Measurements from ENCODE around the gene TLL1. TPM values are rescaled to one million over a fixed set of nuclear protein-coding genes. Genes with fewer than 3 reads are reported as not detected.
A peak's percentile ranks its signal among the peaks of the same experiment; 100 is the strongest.

Gene TLL1
- total and polyA plus RNA-seq, 9 donors: 1.1 to 3.9 (median 2.6) TPM

GRCh38 chr4:165855191-165855590, 17.8 kb upstream of the TLL1 start:
- Histone ChIP-seq H3K36me3 (ENCODE audit: control insufficient read depth, insufficient read depth, low read length) (no peaks in the 10 kb centered on the region), H3K9me3 (replicated peaks; ENCODE audit: control insufficient read depth, low read depth, low read length) (no peaks in the 10 kb centered on the region), H3K4me1 (ENCODE audit: control insufficient read depth, insufficient read depth, low read length) (no peaks in the 10 kb centered on the region), H3K27me3 (ENCODE audit: control insufficient read depth, insufficient read depth, low read length) (no peaks in the 10 kb centered on the region), H3K4me3 (ENCODE audit: low read length) (no peak overlapping the region), H3K27ac (ENCODE audit: low read length) (no peak overlapping the region)
- peak; percentile 50 for DNase-seq

GRCh38 chr4:165861363-165861762, 11.7 kb upstream of the TLL1 start:
- Histone ChIP-seq H3K27ac (ENCODE audit: low read length) (no peak overlapping the region), H3K4me1 (ENCODE audit: control insufficient read depth, insufficient read depth, low read length) (no peaks in the 10 kb centered on the region), H3K9me3 (replicated peaks; ENCODE audit: control insufficient read depth, low read depth, low read length) (no peaks in the 10 kb centered on the region), H3K36me3 (ENCODE audit: control insufficient read depth, insufficient read depth, low read length) (no peaks in the 10 kb centered on the region), H3K4me3 (ENCODE audit: low read length) (no peak overlapping the region), H3K27me3 (ENCODE audit: control insufficient read depth, insufficient read depth, low read length) (no peaks in the 10 kb centered on the region)
- no peak for DNase-seq
- no CpG with 5 or more reads among the region's 1 CpG for WGBS (ENCODE audit: insufficient coverage)

- peaks cover 2% of the 10 kb centered on the region for H3K27me3 ChIP-seq (ENCODE audit: control insufficient read depth, insufficient read depth, low read length)
- no peaks in the 10 kb centered on the region for H3K36me3 ChIP-seq (ENCODE audit: control insufficient read depth, insufficient read depth, low read length)
- DNase-seq: peak; percentile 30
- no peaks in the 10 kb centered on the region for H3K4me1 ChIP-seq (ENCODE audit: control insufficient read depth, insufficient read depth, low read length)
- no peak overlapping the region for H3K4me3 ChIP-seq (ENCODE audit: low read length)
- no peak overlapping the region for H3K27ac ChIP-seq (ENCODE audit: low read length)
- WGBS (ENCODE audit: insufficient coverage): 40% methylated on average over 1 of the region's 3 CpGs
- no peaks in the 10 kb centered on the region for H3K9me3 ChIP-seq (replicated peaks; ENCODE audit: control insufficient read depth, low read depth, low read length)
These were observed 8.8 kb upstream of the TLL1 start for GRCh38 chr4:165864271-165864670.

GRCh38 chr4:165866019-165866650, 6.9 kb upstream of the TLL1 start:
- Histone ChIP-seq H3K27ac (ENCODE audit: low read length) (no peak overlapping the region), H3K27me3 (ENCODE audit: control insufficient read depth, insufficient read depth, low read length) (peaks cover 4% of the 10 kb centered on the region), H3K9me3 (replicated peaks; ENCODE audit: control insufficient read depth, low read depth, low read length) (no peaks in the 10 kb centered on the region), H3K4me1 (ENCODE audit: control insufficient read depth, insufficient read depth, low read length) (no peaks in the 10 kb centered on the region), H3K4me3 (ENCODE audit: low read length) (no peak overlapping the region), H3K36me3 (ENCODE audit: control insufficient read depth, insufficient read depth, low read length) (no peaks in the 10 kb centered on the region)
- WGBS (ENCODE audit: insufficient coverage): 100% methylated on average over 2 of the region's 7 CpGs
- no peak for DNase-seq

GRCh38 chr4:165867961-165868360, 5.1 kb upstream of the TLL1 start:
- Histone ChIP-seq H3K27ac (ENCODE audit: low read length) (no peak overlapping the region), H3K9me3 (replicated peaks; ENCODE audit: control insufficient read depth, low read depth, low read length) (no peaks in the 10 kb centered on the region), H3K4me3 (ENCODE audit: low read length) (no peak overlapping the region), H3K4me1 (ENCODE audit: control insufficient read depth, insufficient read depth, low read length) (peaks cover 7% of the 10 kb centered on the region), H3K27me3 (ENCODE audit: control insufficient read depth, insufficient read depth, low read length) (peaks cover 13% of the 10 kb centered on the region), H3K36me3 (ENCODE audit: control insufficient read depth, insufficient read depth, low read length) (no peaks in the 10 kb centered on the region)
- DNase-seq: no peak

GRCh38 chr4:165873298-165874071, 448 bp downstream of the TLL1 start:
- H3K27ac ChIP-seq (ENCODE audit: low read length): peak overlapping the region; percentile 52
- H3K4me3 ChIP-seq (ENCODE audit: low read length): peak overlapping the region; percentile 62
- no peaks in the 10 kb centered on the region for H3K9me3 ChIP-seq (replicated peaks; ENCODE audit: control insufficient read depth, low read depth, low read length)
- no peaks in the 10 kb centered on the region for H3K36me3 ChIP-seq (ENCODE audit: control insufficient read depth, insufficient read depth, low read length)
- H3K27me3 ChIP-seq (ENCODE audit: control insufficient read depth, insufficient read depth, low read length): peaks cover 35% of the 10 kb centered on the region
- WGBS (ENCODE audit: insufficient coverage): under 1% methylated on average over 60 of the region's 70 CpGs
- peaks cover 23% of the 10 kb centered on the region for H3K4me1 ChIP-seq (ENCODE audit: control insufficient read depth, insufficient read depth, low read length)
- DNase-seq: peak; percentile 55

- Histone ChIP-seq H3K9me3 (replicated peaks; ENCODE audit: control insufficient read depth, low read depth, low read length) (no peaks in the 10 kb centered on the region), H3K27me3 (ENCODE audit: control insufficient read depth, insufficient read depth, low read length) (peaks cover 35% of the 10 kb centered on the region), H3K36me3 (ENCODE audit: control insufficient read depth, insufficient read depth, low read length) (no peaks in the 10 kb centered on the region), H3K4me1 (ENCODE audit: control insufficient read depth, insufficient read depth, low read length) (peaks cover 23% of the 10 kb centered on the region), H3K27ac (ENCODE audit: low read length) (peak overlapping the region; percentile 35), H3K4me3 (ENCODE audit: low read length) (peak overlapping the region; percentile 62)
- WGBS (ENCODE audit: insufficient coverage): 0% methylated on average over 18 of the region's 27 CpGs
- peak; percentile 52 for DNase-seq
These were observed 1.2 kb downstream of the TLL1 start for GRCh38 chr4:165874072-165874790.

- no peaks in the 10 kb centered on the region for H3K9me3 ChIP-seq (replicated peaks; ENCODE audit: control insufficient read depth, low read depth, low read length)
- H3K4me3 ChIP-seq (ENCODE audit: low read length): peak overlapping the region; percentile 62
- peaks cover 35% of the 10 kb centered on the region for H3K27me3 ChIP-seq (ENCODE audit: control insufficient read depth, insufficient read depth, low read length)
- peaks cover 23% of the 10 kb centered on the region for H3K4me1 ChIP-seq (ENCODE audit: control insufficient read depth, insufficient read depth, low read length)
- peak; percentile 60 for DNase-seq
- H3K27ac ChIP-seq (ENCODE audit: low read length): no peak overlapping the region
- H3K36me3 ChIP-seq (ENCODE audit: control insufficient read depth, insufficient read depth, low read length): no peaks in the 10 kb centered on the region
- WGBS (ENCODE audit: insufficient coverage): under 1% methylated on average over 30 of the region's 38 CpGs
These were observed 1.8 kb downstream of the TLL1 start for GRCh38 chr4:165874791-165875371.

GRCh38 chr4:165875446-165875845, 2.4 kb downstream of the TLL1 start:
- Histone ChIP-seq H3K36me3 (ENCODE audit: control insufficient read depth, insufficient read depth, low read length) (no peaks in the 10 kb centered on the region), H3K4me1 (ENCODE audit: control insufficient read depth, insufficient read depth, low read length) (peaks cover 23% of the 10 kb centered on the region), H3K27ac (ENCODE audit: low read length) (no peak overlapping the region), H3K4me3 (ENCODE audit: low read length) (no peak overlapping the region), H3K27me3 (ENCODE audit: control insufficient read depth, insufficient read depth, low read length) (peaks cover 35% of the 10 kb centered on the region), H3K9me3 (replicated peaks; ENCODE audit: control insufficient read depth, low read depth, low read length) (no peaks in the 10 kb centered on the region)
- no peak for DNase-seq
- no CpG with 5 or more reads among the region's 2 CpGs for WGBS (ENCODE audit: insufficient coverage)

GRCh38 chr4:165877286-165877685, 4.2 kb downstream of the TLL1 start:
- WGBS (ENCODE audit: insufficient coverage): no CpG with 5 or more reads among the region's 2 CpGs
- Histone ChIP-seq H3K4me3 (ENCODE audit: low read length) (no peak overlapping the region), H3K4me1 (ENCODE audit: control insufficient read depth, insufficient read depth, low read length) (peaks cover 21% of the 10 kb centered on the region), H3K36me3 (ENCODE audit: control insufficient read depth, insufficient read depth, low read length) (no peaks in the 10 kb centered on the region), H3K9me3 (replicated peaks; ENCODE audit: control insufficient read depth, low read depth, low read length) (no peaks in the 10 kb centered on the region), H3K27me3 (ENCODE audit: control insufficient read depth, insufficient read depth, low read length) (peaks cover 31% of the 10 kb centered on the region), H3K27ac (ENCODE audit: low read length) (no peak overlapping the region)
- peak; percentile 50 for DNase-seq
